Fibroblast of upper back skin (primary cell): Measurements from ENCODE around the gene SPACA4.
A peak's percentile ranks its signal among the peaks of the same experiment; 100 is the strongest.
"Not testable (repeated sequence)": the region's sequence is repeated elsewhere in the genome, so short reads cannot be mapped to it uniquely, and the experiment has no call there.

Source experiments
- DNase-seq: peaks from one replicate; pipeline ENCODE4 v3.0.0-alpha.2; 2013

SPACA4 gene

DNA sequence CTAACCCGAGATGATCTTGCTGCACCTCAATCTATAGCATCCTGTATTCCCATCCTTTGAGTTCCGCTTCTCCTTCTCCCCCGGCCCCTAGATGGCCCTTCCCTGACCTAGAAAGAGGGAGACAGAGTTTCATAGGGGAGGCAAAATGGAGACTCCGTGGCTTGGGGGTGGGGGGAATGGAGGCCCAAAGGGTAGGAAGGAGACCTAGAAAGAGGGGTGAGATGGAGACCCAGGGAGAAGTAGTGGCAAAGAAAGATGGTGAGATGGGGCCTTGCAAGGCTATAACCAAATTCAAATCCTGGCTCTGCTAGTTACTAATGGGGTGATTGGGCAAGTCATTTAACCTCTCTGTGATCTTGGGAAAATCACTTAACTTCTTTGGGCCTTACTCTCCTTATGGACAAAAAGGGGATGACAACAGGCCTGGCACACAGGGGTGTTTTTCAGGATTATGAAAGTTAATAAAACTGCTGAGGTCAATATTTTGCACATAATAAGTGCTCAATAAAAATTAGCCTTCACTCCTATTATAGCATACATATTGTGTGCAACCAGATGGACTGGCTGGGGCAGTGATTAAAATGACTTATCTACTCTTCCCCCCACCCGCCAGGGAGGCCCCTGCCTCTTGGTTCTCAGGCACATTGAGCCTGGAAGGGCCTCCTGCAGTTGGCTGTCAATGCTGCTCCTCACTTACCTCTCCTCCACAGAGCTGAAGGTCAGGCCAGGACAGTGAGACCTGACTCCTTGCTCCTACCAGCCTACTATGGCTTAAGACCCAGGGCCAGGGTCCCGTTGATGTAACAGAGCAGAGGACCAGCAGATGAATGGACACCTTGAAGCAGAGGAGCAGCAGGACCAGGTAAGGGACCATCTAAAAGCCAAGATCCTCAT, 13.4 kb downstream of the SPACA4 start:
- DNase-seq = no peak

DNA sequence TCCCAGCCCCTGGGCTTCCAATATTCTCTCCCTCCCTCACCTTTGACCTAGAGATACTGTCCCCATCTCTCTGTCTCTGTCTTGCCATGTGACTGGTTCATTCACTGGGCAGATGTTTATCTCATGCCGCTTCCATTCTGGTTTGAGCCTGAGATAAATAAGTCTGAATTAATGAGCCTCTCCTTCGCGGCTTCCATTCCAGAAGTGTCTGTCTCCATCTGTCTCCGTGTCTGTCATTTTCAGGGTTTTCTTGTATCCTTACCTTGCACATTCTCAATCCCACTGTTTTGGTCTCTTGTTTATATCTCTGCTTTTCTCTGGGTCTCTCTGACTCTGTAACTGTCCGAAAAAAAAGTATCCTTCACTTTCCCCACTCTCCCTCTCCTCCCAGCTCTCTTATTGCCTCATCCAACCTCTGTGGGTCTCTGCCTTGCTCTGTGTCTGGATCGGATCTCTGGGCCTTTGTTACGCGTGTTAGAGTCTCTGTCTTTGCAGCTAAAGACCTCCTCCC, 17.1 kb downstream of the SPACA4 start:
- DNase-seq = no peak

DNA sequence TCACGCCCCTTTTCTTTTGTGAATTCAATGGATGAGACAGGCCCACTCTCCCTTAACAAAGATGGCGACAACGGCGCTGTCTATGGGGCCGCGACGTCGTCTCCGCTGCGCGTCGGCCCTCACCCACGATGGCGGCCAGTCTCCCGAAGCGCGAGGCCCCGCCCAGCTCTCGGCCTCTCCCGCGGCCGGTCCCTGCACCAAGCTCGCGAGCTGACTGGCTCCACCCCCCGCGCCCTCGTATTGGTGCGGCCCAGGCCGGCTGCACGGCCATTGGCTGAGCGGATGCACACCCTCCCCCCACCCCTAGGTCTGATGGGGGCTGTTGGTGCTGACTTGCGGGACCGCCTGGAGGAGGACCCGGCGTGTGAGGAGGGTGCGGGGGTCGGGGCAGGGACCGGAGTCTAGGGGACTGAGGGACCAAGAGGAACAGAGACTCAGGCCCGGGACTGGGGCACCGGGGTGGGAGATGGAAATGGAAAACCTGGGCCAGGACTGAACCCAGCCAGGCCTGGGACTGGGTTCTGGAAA, 17.6 kb downstream of the SPACA4 start:
- peak; percentile 98 for DNase-seq

DNA sequence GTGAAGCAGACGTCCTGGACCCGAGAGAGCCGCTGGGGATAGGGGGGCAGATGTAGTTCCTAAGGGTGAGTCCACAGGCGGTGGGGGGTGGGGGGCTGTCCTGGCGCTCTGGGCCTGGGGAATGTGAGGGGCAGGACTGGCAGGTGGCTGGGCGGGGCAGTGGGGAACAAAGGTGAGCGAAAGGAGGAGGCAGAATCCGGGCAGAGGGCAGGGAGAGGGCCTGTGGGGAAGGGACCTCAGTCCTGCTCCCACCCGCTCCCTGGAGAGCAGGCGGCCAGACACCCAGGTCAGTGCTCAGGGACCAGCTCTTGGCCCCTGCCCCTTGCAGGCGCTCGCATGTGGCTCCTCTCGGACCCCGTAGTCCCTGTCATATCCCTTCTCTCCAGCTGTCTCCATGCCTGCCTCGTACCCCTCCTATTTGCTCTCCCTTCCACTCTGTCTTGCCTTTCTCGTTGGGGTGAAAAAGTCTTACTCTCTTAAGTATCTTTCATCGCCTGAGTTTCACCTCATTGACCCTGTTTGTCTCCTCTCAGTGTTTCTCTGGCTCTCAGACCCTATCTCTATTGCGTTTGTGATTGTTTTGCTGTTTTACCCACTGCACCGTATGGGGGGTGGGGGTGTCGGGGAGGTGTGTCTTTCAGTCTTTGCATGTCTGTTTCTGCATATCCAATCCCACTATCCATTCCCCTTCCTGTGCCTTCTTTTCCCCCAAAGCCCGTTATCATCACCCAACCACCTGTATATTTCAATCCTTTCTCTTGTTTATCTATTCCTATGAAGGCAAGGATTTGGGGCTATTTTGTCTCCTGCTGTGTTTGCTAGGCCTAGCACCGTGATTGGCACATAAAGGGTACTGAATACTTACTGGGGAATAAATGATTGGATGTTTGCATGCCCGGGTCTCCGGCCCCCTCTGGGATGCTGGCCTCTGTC, 18.5 kb downstream of the SPACA4 start:
- DNase-seq = no peak

DNA sequence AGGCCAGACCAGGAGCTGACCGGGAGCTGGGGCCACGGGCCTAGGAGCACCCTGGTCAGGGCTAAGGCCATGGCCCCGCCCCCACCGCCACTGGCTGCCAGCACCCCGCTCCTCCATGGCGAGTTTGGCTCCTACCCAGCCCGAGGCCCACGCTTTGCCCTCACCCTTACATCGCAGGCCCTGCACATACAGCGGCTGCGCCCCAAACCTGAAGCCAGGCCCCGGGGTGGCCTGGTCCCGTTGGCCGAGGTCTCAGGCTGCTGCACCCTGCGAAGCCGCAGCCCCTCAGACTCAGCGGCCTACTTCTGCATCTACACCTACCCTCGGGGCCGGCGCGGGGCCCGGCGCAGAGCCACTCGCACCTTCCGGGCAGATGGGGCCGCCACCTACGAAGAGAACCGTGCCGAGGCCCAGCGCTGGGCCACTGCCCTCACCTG, 19.4 kb downstream of the SPACA4 start:
- no peak for DNase-seq

GRCh38 chr19:48627201-48627864, 20.8 kb downstream of the SPACA4 start:
- DNase-seq = no peak

GRCh38 chr19:48627865-48628314, 21.3 kb downstream of the SPACA4 start:
- no peak for DNase-seq

- no peak for DNase-seq
These were observed 22.1 kb downstream of the SPACA4 start for GRCh38 chr19:48628486-48629296.

DNA sequence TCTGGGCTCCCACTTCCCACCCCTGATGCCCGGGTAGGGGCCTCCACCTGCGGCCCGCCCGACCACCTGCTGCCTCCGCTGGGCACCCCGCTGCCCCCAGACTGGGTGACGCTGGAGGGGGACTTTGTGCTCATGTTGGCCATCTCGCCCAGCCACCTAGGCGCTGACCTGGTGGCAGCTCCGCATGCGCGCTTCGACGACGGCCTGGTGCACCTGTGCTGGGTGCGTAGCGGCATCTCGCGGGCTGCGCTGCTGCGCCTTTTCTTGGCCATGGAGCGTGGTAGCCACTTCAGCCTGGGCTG, 22.7 kb downstream of the SPACA4 start:
- DNase-seq = no peak

GRCh38 chr19:48629599-48630295, 23.2 kb downstream of the SPACA4 start:
- no peak for DNase-seq

DNA sequence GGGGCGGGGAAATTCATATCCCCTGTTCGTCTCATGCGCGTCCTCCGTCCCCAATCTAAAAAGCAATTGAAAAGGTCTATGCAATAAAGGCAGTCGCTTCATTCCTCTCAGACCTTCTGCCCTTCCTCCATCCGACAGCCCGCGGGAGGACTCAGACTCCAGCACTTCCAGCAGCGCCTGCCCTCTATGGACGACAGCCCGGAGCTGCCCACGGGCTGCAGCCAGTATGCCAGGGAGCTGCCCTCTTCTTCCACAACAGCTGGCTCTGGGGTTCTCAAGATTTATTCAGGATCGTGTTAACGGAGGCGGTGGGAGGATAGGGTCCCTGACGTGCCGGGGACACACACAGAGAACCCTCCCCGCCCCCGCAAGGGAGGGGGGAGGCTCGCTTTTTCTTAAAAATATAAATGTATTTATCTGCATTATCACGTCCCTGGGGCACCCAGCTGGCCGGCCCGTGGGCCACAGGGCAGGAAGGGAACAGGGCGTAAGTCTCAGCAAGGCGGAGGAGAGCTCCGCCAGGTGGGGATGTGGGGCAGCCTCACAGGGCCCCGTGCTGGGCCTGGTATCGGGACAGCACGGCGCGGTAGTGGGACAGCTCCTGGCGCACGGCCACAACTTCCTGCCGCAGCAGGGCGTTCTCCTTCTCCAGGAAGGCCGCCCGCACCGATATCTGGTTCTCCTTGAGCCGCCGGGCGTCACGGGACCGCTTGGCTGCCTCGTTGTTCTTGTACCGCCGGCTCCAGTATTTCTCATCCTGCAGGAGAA, 23.9 kb downstream of the SPACA4 start:
- peak; percentile 45 for DNase-seq

DNA sequence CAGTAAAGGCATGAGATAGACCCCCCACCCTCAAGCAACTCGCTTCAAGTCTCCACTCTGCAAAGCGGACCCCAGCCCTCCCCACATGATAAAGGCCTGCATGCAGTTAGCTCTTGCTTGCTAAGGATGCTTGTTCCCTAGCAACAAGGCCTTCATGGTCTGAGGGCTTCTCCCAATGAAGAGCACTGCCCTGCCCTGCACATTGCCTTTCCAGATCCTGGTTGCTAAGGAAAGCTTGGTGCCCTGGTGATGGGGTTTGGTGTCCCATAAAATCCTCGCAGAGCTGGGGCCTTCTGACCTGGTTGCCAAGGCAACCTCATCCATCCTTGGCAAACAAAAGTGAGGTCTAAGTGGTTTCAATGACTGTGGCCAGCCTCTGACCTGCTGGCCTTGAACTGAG, 24.7 kb downstream of the SPACA4 start:
- DNase-seq = no peak

DNA sequence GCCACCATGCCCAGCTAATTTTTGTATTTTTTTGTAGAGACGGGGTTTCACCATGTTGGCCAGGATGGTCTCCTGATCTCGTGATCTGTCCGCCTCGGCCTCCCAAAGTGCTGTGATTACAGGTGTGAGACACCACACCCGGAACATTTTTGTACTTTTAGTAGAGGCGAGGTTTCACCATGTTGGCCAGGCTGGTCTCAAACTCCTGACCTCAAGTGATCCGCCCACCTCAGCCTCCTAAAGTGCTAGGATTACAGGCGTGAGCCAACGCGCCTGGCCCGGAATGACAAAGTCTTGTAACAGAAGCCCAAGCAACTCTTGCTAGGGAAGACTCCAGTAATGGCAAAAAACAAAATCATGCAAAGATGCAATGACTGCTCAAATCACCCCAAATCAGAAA, 25.7 kb downstream of the SPACA4 start:
- not testable (repeated sequence) for DNase-seq

DNA sequence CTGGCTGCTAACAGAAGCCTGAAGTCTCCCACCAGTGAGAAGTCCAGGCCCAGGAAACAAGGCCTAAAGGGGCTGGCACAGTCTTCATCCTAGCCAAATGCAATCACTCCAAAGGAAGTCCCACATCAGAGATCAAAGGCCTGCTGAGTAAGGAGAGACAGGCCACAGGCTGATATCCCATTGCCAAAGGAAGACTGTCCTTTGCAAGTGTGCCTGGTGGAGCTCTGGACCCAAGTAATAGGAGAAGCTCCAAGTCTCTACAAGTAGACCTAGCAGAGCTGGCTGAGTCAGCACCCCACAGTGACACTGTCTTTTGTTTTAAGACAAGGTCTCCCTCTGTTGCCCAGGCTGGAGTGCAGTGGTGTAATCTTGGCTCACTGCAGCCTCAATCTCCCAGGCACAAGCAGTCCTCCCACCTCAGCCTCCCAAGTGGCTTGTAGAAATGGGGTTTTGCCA, 26.2 kb downstream of the SPACA4 start:
- no peak for DNase-seq

DNA sequence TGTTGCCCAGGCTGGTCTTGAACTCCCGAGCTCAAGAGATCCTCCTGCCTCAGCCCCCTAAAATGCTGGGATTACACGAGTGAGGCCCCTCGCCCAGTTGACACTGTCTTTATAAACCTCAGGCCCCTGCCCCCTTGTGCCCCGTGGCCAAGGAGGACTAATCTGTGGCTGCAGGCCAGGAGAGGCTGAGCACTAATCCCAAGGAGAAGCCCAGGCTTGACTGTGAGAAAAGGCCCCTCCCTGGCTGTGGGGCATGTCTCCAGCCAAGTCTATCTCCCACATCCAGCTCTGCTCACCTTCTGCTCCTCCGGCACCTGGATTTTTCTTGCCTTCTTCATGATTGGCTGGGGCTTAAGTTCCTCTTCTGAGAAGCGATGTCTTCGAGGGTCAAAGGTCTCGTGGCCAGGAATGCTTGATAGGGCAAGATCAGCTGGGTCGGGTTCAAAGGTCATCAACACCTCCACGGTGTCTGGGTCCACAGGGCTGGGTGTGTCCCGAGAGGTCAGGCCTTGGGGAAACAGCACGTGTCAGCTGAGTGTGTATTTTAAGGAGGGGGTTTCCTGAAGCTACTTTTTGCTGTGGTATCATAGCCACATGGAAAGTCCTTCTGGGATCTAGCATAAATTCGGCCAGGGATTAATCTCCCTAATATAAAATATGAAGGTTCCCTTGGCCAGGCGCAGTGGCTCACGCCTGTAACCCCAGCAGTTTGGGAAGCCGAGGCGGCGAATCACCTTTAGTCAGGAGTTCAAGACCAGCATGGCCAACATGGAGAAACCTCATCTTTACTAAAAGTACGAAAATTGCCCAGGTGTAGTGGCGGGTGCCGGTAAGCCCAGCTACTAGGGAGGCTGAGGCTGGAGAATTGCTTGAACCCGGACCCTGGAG, 26.9 kb downstream of the SPACA4 start:
- no peak for DNase-seq

DNA sequence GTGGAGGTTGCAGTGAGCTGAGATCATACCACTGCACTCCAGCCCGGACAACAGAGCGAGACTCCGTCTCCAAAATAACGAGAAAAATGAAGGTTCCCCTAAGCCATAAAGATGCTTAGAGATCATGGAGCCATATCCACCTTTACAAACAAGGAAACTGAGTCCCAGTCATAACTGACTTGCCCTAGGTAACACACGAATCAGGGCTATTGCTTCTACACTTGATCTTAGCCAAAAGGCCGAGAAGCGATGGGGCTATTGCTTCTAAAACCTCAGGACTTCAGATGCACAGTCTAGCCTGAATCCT, 27.4 kb downstream of the SPACA4 start:
- DNase-seq = no peak

DNA sequence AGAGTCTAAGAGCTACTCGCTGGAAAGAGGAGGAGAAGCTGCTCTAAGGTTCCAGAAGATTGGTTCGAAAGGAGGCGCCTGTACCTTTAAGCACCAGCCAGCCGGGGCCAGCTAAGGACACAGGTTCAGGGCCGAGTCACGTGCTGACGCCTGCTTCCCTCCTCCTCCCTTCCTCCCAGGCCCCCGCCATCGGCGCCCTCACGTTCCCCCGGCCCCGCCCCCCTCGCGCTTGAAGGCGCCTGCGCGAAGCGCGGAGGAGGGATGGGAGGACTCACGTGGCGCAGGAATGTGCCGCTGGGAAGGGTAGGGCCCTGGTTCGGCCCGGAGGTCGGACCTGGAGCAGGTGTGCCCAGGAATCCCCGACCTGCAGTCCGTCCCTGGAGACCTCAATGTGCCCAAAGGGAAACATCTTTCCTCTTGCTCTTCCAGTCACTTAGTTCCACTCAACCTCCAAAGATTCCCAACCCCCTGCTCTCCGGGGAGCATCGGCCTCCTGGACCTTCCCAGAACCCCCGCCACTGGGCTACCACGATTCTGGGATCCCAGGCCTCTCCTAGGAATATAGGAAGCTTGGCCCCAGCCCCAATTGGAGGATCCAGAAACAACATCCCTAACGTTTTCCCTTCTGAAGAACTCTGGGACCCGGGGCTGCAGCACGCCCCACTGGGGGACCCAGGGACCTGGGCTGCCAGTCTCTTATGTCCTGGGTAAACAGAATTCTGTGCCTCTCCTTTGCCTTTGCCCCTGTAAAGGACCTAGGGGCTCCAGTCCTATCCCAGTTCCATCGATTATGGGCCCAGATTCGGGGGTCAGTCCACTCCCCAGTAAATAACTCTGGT, 28.1 kb downstream of the SPACA4 start:
- DNase-seq = peak; percentile 95

DNA sequence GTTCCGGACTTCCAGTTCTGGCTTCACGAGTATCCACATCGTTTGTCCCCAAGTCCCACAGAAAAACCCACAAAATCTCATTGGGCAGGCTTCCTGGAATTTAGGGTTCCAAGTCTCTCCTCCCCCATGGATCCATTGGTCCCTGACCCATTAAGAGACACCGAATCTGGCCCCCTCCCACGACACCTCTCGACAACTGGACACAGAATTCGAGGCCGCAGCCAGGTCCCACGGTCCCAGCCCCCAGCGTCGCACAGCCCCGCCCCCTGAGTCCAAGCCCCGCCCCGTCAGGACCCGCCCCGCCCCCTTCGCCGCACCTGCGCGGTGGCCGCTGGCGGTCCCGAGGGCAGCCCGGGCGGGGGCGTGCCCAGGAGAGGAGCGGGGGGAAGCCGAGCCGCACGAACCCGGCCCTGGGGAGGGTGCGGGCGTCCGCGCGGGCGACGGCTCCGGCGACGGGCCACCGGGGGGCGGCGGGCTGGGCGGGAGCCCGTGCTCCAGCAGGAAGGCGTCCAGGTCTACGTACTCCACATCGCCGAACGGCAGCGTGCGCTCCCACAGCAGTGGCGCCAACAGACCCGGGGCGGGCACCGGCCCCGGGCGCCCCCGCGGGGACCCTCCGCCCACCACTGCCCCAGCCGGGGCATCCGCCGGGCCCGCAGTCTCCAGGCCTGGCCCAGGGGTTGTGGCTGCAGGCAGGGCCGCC, 28.9 kb downstream of the SPACA4 start:
- DNase-seq = no peak
